HG02642 (cell line): ENCODE measurements around the gene GAL3ST3.
A peak's percentile ranks its signal among the peaks of the same experiment; 100 is the strongest.
"Not testable (repeated sequence)": the region's sequence is repeated elsewhere in the genome, so short reads cannot be mapped to it uniquely, and the experiment has no call there.

ENCODE experiments used
- ATAC-seq: cut with Tn5 transposase; IDR thresholded peaks from one replicate; pipeline ENCODE4 v1.9.1; 2021; ENCODE audit warnings: mild to moderate bottlenecking; ENCODE audit not compliant: unreplicated experiment, poor library complexity

The GAL3ST3 gene, protein sequence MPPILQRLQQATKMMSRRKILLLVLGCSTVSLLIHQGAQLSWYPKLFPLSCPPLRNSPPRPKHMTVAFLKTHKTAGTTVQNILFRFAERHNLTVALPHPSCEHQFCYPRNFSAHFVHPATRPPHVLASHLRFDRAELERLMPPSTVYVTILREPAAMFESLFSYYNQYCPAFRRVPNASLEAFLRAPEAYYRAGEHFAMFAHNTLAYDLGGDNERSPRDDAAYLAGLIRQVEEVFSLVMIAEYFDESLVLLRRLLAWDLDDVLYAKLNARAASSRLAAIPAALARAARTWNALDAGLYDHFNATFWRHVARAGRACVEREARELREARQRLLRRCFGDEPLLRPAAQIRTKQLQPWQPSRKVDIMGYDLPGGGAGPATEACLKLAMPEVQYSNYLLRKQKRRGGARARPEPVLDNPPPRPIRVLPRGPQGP

DNA sequence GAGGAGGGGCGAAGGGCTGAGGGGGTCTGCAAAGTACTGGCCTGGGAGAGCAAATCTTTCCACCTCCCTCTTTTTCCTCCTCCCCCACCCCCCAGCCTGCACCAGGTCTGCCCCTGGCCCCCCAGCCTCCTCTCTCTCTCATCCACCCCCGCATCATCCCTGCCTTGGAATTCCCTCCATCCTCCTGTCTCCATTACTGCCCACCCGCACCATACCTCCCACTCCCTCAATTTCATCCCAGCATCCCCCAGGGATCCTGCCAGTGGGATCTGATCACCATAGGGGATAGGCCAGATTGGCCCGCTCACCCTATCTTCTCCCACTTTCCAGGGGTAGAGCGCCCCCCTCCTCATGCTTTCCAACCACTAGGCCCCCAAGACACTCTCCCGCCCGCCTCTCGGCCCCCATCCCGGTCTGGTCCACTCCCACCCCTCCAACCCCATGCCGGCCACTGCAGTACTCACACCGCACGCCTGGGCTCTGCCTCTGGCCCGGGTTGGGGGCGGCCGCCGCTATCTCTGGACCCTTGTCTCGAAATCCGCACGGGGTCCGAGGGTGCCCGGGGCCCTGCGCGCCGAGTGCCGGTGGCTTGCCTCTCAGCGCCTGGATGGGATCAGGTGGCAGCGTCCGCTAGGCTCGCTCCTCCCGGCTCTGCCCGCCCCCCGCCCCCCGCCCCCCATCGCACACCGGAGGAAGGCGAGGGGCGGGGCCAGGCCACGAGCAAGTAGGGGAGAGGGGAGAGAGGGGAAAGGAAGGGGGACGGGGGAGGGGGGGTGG, at the start of gene GAL3ST3:
TSS of gene GAL3ST3 (minus strand) at position 615 of the 777 bp plus-strand sequence. CDS start 3,746 bp downstream, outside the sequence.
- ATAC-seq, result no peak

DNA sequence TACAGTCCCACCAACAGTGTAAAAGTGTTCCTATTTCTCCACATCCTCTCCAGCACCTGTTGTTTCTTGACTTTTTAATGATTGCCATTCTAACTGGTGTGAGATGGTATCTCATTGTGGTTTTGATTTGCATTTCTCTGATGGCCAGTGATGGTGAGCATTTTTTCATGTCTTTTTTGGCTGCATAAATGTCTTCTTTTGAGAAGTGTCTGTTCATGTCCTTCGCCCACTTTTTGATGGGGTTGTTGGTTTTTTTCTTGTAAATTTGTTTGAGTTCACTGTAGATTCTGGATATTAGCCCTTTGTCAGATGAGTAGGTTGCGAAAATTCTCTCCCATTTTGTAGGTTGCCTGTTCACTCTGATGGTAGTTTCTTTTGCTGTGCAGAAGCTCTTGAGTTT, 43.2 kb upstream of the GAL3ST3 start:
- ATAC-seq, result not testable (repeated sequence)

DNA sequence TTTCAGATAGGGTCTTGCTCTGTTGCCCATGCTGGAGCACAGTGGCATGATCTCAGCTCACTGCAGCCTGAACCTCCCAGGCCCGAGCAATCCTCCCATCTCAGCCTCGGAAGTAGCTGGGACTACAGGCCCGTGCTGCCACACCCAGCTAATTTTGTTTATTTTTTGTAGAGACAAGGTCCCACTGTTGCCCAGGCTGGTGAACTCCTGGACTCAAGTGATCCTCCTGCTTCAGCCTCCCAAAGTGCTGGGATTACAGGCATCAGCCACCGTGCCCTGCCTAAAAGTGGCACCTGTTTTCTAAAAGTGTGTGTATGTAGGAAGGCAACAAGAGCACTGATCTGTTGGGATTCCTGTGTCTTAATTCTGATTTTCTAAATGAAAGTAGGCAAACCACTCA, 41.3 kb upstream of the GAL3ST3 start:
- ATAC-seq, result no peak

DNA sequence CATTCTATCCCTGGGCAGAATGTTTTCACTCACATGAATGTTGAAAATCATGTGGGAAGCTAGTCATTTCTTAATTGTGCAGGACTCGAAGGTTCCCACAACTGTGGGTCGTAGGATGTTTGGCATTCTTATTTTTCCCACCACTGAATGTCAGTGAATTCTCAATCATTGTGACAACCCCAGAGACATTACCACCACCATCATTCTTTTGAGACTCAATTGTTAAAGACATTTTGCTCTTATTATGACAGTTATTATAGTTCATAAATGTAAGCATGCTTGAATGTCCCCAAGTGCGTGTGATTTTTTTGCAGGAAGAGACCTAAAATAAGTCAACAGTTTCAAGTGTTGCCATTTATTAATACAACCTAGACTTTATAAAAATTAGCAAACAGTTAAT, 40.1 kb upstream of the GAL3ST3 start:
- ATAC-seq, result no peak

DNA sequence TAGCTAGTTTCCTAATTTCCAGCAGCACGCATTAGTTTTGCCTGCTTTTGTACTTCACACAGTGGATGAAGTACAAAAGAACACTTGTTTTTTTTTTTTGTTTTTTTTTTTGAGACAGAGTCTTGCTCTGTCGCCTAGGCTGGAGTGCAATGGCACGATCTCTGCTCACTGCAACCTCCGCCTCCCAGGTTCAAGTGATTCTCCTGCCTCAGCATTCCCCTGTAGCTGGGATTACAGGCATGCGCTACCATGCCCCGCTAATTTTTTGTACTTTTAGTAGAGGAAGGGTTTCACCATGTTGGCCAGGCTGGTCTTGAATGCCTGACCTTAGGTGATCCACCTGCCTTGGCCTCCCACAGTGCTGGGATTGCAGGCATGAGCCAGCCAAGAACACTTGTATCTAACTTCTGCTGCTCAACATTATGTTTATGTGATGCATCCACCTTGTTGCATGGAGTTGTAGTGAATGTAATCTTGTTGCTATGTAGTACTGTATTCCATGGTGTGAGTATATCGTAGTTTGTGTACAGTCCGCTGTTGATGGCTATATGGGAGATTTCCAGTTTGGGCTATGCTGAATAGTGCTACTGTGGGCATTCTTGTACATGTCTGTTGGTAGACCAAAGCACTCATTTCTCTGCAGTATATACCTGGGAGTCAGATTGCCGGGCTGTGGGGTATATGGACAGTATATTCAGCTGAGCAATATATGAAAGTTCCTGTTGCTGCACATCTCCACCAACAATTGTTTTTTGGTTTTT, 38.4 kb upstream of the GAL3ST3 start:
- no peak for ATAC-seq

DNA sequence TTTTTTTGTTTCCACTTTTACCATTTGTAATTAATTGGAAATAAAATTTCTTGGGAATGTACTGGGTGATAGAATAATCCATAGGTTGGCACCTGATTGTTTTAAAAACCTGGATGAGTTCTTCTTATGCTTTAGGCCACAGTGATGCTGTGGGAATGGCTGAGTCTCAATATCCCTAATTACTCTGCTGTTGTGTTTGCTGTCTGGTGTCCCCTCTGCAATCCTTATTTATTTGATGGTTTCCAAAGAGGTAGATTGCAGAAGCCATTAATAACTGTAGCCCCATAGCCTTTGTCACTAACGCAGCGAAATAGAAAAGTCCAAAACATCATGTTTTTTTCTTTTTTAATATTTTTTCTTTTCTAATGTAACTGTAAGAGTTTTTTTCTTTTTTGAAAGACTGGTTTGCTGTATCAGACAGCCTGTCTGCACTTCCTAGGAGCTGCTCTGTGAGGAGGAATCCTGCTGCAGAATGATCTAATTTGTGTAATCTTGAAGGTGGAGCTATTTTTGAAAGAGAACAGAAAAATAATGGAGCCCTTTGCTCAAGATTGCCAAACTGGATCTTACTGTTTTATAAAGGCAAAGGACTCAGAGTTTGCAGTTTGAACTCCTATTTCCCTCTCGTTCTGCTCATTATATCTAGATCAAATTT, 36.0 kb upstream of the GAL3ST3 start:
- ATAC-seq, result no peak

DNA sequence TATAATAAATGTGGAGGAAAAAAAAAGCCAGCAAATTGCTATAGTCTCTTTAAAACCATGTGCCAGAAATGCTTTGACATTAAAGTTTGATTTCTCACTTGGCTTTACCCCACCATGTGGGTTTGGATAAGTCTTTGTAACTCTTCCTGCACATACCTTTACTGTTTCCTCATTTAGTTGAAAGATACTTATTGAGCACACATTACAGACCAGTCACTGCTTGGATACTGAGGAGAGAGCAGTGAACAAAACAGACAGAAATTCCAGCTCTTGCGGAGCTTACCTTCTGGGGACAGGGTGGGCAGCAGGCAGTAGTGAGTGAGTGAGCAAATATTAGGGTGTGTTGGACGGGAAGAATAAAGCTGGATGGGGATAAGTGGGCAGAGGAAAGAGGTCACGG, 34.8 kb upstream of the GAL3ST3 start:
- ATAC-seq, result no peak

DNA sequence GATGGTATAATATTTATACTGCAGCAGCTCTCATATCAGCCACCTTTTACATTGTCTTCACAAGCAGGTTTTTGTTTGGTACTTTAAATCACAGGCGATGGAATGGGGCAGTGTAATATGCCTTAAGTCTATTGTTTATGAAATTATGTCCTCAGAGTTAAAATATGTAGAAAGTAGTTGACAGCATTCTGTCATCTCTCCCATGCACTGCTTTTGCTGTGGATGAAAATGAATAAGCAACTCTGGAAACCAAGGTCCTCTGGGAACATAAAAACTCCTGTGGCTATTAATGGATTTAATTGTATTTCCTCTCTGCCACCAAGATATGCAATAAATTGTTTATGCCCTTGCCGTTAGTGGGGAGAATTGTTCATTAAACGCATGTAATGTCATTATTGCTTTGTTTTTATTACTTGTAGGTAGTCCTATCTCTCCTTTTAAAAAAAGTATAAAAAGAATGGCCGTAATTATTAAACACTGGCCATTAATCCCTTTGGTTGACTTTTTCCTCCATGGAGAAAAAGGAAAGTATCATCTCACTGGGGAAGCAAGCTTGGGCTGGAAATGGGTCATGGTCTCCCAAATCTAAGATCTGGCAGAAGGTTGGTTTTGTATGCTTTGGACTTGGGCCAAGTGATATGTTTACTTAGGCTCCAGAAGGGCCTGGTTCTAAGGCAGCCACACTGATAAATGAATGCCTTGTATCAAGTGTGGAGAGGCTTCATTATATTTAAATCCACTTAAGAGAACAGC, 34.2 kb upstream of the GAL3ST3 start:
- no peak for ATAC-seq

DNA sequence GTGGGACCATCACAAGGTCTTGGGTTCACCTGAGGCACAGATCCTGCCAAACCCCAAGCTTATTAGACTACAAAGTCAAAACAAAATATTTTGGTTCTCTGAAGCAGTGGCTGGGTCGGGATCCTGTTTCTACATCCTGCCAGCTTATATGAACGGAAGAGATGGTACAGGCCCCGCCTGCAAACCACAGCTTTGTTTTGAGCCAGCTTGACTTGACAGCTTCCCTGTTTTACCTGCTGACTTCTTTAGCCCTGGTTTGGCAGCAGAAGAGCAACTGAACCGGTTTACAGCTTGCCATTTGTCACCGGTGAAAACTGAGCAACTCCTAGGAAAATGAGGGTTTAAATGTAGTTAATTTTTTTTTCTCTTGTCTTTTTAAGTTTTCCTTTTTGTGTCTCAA, 32.5 kb upstream of the GAL3ST3 start:
- ATAC-seq, result peak; percentile 72

DNA sequence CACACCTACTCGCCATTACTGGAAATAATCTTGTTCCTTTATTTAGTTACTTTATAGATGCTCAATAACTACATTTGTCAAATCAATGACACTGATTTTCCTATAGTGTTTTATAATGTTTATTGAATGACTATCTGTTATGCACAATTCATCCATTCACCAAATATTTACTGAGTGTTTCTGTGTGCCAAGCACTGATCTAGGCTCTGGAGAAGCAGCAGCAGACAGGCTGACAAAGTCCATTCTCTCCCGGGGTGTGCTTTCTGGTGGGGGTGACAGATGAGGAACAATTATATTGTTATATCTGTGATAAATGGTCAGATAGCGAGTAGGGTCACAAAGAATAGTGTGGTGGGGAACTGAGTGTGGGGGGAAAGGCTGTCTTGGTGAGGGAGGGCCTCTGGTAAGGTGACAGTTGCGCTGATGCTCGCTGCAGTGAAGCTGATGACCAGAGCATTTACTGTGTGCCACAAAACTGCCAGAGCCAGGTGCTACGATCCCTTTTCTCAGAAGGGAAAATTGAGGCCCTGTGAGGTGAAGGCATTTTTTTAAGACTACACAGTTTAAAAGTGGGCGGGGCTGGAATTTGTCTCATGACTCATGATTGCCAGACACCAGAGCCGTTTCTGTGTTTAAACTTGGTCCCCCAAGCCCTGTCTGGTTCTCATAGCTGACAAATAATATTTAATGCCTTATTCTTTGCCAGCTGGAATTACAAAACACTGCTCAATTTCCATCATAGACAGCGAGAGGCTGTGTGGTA, 31.3 kb upstream of the GAL3ST3 start:
- no peak for ATAC-seq

DNA sequence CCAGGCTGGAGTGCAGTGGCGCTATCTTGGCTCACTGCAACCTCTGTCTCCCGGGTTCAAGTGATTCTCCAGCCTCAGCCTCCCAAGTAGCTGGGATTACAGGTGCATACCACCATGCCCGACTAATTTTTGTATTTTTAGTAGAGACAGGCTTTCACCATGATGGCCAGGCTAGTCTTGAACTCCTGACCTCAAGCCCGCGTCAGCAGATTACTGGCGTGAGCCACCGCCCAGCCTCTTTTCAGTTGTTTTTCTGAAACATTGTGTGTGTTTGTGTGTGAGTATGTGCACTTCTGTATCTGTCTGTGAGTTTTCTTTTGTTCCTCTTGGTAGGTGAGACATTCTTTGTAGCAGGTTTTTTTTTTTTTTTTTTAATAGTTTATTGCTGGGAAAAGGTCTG, 30.0 kb upstream of the GAL3ST3 start:
- not testable (repeated sequence) for ATAC-seq

DNA sequence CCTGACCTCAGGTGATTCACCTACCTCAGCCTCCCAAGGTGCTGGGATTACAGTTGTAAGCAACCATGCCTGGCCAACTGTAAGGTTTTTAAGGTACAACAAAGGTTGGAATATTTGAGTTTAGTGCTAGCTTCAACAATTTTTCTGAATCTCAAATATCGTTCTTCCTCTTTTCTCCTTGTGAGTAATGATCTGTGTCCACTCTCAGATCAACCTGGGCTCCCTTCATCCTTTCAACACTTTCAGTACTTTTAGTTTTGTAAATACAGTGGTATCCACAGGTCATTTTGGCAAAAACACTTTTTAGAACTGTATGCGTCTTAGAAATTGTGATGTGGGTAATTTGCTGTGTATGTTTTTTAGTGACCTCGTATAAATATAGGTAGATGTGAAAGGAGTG, 29.0 kb upstream of the GAL3ST3 start:
- ATAC-seq, result no peak

DNA sequence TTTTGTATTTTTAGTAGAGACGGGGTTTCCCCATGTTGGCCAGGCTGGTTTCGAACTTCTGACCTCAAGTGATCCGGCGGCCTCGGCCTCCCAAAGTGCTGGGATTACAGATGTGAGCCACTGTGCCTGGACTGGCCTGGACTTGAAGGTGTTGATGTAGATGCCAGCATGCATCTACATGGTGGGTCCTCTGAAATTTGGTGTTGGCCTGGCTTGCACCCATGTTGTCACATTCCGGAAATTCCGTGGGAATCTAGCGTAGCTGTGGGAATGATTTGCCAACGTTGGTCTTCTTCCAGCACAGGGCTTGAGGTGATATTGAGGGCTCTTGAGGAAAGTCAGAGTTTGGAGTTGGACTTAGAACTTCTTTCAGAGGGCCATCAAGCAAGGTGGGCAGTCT, 27.6 kb upstream of the GAL3ST3 start:
- ATAC-seq, result no peak

DNA sequence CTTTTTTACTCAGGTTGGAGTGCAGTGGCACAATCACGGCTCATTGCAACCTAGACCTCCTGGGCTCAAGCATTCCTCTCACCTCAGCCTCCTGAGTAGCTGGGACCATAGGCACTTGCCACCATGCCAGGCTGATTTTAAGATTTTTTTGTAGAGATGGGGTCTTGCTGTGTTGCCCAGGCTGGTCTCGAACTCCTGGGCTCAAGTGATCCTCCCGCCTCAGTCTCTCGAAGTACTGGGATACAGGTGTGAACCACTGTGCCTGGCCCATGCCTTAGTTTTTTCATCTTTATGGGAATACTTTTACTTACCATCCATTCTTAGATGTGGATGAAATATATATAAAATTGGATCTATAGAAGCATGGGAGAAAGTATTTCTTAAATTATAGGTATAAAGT, 26.3 kb upstream of the GAL3ST3 start:
- no peak for ATAC-seq

DNA sequence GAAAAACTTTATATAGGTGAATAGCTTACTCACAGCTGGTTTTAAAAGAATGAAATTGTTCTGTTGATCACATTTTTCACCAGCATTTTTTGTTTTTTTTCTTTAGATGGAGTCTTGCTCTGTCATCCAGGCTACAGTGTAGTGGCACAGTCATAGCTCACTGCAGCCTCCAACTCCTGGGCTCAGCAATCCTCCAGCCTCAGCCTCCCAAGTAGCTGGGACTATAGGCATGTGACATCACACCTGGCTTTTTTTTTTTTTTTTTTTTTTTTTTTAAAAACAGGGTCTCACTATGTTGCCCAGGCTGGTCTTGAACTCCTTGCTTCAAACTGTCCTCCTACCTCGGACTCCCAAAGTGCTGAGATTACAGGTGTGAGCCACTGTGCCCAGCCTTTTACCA, 24.7 kb upstream of the GAL3ST3 start:
- no peak for ATAC-seq

DNA sequence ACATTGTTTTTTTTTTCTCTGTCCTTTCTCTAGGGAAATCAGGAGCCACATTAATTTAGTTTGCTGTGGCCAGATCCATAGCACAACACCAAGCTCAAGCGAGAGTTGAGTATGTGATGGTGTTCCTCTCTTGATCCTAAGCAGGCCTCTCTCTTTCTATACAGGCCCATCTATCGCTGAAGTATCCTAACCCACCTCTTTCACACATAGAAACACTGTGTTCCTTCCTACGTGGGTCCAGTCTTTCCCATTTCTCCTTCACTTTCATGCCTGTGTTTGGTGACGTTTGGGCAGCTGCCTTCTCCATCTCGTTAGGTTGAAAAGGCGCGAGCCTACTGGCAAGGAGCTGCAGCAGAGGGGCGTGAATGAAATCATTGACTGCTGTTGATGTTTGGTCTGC, 23.6 kb upstream of the GAL3ST3 start:
- ATAC-seq, result no peak

DNA sequence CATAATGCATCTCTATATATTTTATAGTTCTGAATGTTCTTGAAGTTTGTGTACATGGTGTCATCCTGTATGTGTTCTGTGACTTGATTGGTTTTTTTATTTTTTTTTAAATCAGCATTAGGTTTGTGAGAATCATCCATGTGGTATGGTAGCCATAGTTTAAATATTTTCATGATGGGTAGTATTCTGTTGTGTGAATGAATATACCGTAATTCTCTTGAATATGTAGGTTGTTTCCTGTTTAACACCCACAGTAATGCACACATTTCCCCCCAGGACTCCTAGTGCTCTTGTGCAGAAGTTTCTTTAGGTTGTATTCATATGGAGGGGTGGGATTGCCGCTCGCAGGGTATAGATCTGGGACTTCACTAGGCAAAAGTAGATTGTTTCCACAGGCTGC, 23.1 kb upstream of the GAL3ST3 start:
- no peak for ATAC-seq

DNA sequence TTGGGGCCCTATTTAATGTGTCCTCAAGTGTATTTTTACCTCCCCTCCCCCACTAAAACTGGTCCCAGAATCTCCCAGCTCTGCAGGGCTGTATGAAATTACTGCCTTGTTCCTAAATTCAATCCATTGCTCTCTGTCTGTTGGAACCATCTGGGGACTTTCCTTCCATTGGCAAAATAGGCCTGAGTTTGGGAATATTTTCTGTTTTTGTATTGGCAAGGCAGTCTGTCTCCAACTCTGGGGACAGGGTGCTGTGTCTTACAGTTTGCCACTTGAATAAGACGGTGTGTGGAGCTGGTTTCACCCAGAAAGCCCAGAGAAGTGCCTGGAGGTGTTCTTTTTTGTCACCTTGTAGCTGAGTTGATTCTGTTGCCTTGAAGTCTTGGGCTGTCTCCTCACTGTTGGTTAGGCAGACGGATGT, 22.4 kb upstream of the GAL3ST3 start:
- ATAC-seq, result no peak
